Lower leg skin (tissue), 4 donors: Measurements from ENCODE around the gene SUN2. TPM values are rescaled to one million over a fixed set of nuclear protein-coding genes. Genes with fewer than 3 reads are reported as not detected.

Experiments used
- DNase-seq, 2 donors: peaks; one replicate each; pipeline ENCODE4 v3.0.0-alpha.2; 2019; ENCODE audit warnings: low spot score in 2 of 2
- H3K4me3 ChIP-seq: fragments of 200-600 bp; sonication (generic); 2 replicates; pipeline ENCODE4 v1.5.1; 2017; ENCODE audit warnings: mild to moderate bottlenecking, low read depth; ENCODE audit not compliant: poor library complexity, severe bottlenecking
- CTCF ChIP-seq, 3 donors: fragments of 450-650 bp; IDR thresholded peaks; one replicate each; pipeline ENCODE4 v1.5.1; 2016; ENCODE audit warnings: antibody characterized with exemption in 3 of 3, mild to moderate bottlenecking in 3 of 3, moderate library complexity in 2 of 3
- POLR2A ChIP-seq, 2 donors: fragments of 450-650 bp; IDR thresholded peaks; one replicate each; pipeline ENCODE4 v1.6.1; 2016 to 2017; ENCODE audit warnings: antibody characterized with exemption in 2 of 2, mild to moderate bottlenecking in 1 of 2, moderate library complexity in 1 of 2
- WGBS, 2 donors: methylation state at CpG; one replicate each; pipeline ENCODE4 v1.1.5; 2018; 5-methylcytosine and 5-hydroxymethylcytosine counted together
- intact Hi-C: fragments of 100-400 bp; cut with DNase I; formaldehyde crosslinking; loops from one replicate; pipeline ENCODE4 v1.15.0; 2023; ENCODE audit warnings: low total_unique reads
- total RNA-seq, 4 donors: library from RNA; depleted of rRNA; stranded (reverse); fragments of >200 nt; gene quantifications; one replicate each; pipeline ENCODE4 v1.1.0, GENCODE V29; 2016

SUN2 gene
- total RNA-seq, 4 donors from 2014 or later, result 231 to 344 (median 282) TPM

- WGBS, 2 donors, result 94 to 96% methylated on average over 13 to 15 of the region's 15 CpGs
- no peak for DNase-seq
- TF ChIP-seq POLR2A (IDR thresholded peaks at IDR 0.05) (no peak), CTCF (IDR thresholded peaks at IDR 0.05) (no peak)
- no peak overlapping the region for H3K4me3 ChIP-seq
- intact Hi-C loops, result no loop called here
Measured at GRCh38 chr22:38727530-38728451, 28.0 kb downstream of the SUN2 start.

GRCh38 chr22:38727123-38727522 is 28.7 kb downstream of the SUN2 start:
- intact Hi-C loops, result no loop called here
- WGBS, 2 donors, result 95 to 96% methylated on average over 12 of the region's 12 CpGs
- DNase-seq, result no peak
- H3K4me3 ChIP-seq, result no peak overlapping the region
- TF ChIP-seq POLR2A (IDR thresholded peaks at IDR 0.05) (no peak), CTCF (IDR thresholded peaks at IDR 0.05) (no peak)

GRCh38 chr22:38725900-38726655 is 29.7 kb downstream of the SUN2 start:
- no peak for DNase-seq
- TF ChIP-seq CTCF (IDR thresholded peaks at IDR 0.05) (no peak), POLR2A (IDR thresholded peaks at IDR 0.05) (no peak)
- WGBS, 2 donors, result 92 to 93% methylated on average over 16 to 18 of the region's 18 CpGs
- no peak overlapping the region for H3K4me3 ChIP-seq
- intact Hi-C loops, result no loop called here

- TF ChIP-seq POLR2A (IDR thresholded peaks at IDR 0.05), result no peak
- no peak for TF ChIP-seq CTCF (IDR thresholded peaks at IDR 0.05)
- H3K4me3 ChIP-seq, result no peak overlapping the region
- 48 to 77% methylated on average over 3 of the region's 3 CpGs for WGBS, 2 donors
- intact Hi-C loops, result no loop called here
- no peak for DNase-seq
Measured at GRCh38 chr22:38724926-38725571, 30.7 kb downstream of the SUN2 start.

- no peak for DNase-seq
- 95 to 96% methylated on average over 7 of the region's 7 CpGs for whole genome bisulfite sequencing, 2 donors
- TF ChIP-seq CTCF (IDR thresholded peaks at IDR 0.05), result no peak
- TF ChIP-seq POLR2A (IDR thresholded peaks at IDR 0.05), result no peak
- no peak overlapping the region for H3K4me3 ChIP-seq
- intact Hi-C loops, result no loop called here
Measured at GRCh38 chr22:38724176-38724575, 31.6 kb downstream of the SUN2 start.
